IMR-90 (cell line): ENCODE results near the gene PITPNM1. TPM values are rescaled to one million over a fixed set of nuclear protein-coding genes. Genes with fewer than 3 reads are reported as not detected.

Experiments used
- ATAC-seq: fragments of 200-7000 bp; cut with Tn5 transposase; 2 replicates; pipeline ENCODE4 v1.9.1; 2020; ENCODE audit warnings: low read depth, mild to moderate bottlenecking, moderate library complexity
- BruUV-seq: library from RNA; stranded (reverse); fragments of 400-500 nt; replicated peaks from 2 replicates; lab custom pipeline; 2021; lab: Mats Ljungman, UMichigan
- CTCF ChIA-PET: fragments of 300-600 bp; formaldehyde crosslinking; extraction: SDS; loops from one replicate; lab custom pipeline; 2021; ENCODE audit warnings: antibody characterized with exemption; lab: Yijun Ruan, JAX
- POLR2A ChIA-PET: fragments of 300-600 bp; sonication (Branson Sonifier 250); formaldehyde crosslinking; loops from one replicate; lab custom pipeline; 2022; ENCODE audit warnings: antibody characterized with exemption; ENCODE audit not compliant: unreplicated experiment; lab: Charles Lee
- DNase-seq: peaks from one replicate; pipeline ENCODE4 v3.0.0; 2013
- H2AFZ ChIP-seq: replicated peaks from 2 replicates; pipeline ENCODE3; 2013; ENCODE audit warnings: low read length, mild to moderate bottlenecking; ENCODE audit not compliant: poor library complexity
- H2AK5ac ChIP-seq: 2 replicates; pipeline ENCODE4 v1.6.1; 2013; ENCODE audit warnings: low read depth, low read length, inconsistent platforms
- H2AK9ac ChIP-seq: replicated peaks from 2 replicates; pipeline ENCODE3; 2013; ENCODE audit warnings: mild to moderate bottlenecking, low read depth, low read length, moderate library complexity; ENCODE audit not compliant: poor library complexity
- H2BK120ac ChIP-seq: 2 replicates; pipeline ENCODE4 v1.6.1; 2013; ENCODE audit warnings: low read depth, low read length, inconsistent platforms
- H2BK15ac ChIP-seq: 3 replicates; pipeline ENCODE4 v1.6.1; 2013; ENCODE audit warnings: low read depth, low read length, inconsistent platforms
- H2BK20ac ChIP-seq: 2 replicates; pipeline ENCODE4 v1.6.1; 2013; ENCODE audit warnings: low read depth, mild to moderate bottlenecking, inconsistent platforms, low read length, moderate library complexity
- H2BK5ac ChIP-seq: 2 replicates; pipeline ENCODE4 v1.6.1; 2013; ENCODE audit warnings: mild to moderate bottlenecking, low read depth, low read length, inconsistent platforms; ENCODE audit not compliant: poor library complexity, severe bottlenecking
- H3K14ac ChIP-seq: replicated peaks from 2 replicates; pipeline ENCODE4 v1.6.1; 2013; ENCODE audit warnings: low read depth, low read length, inconsistent platforms
- H3K18ac ChIP-seq: 2 replicates; pipeline ENCODE4 v1.6.1; 2013; ENCODE audit warnings: low read depth, low read length, control low read depth
- H3K23ac ChIP-seq: 2 replicates; pipeline ENCODE4 v1.6.1; 2013; ENCODE audit warnings: low read depth, low read length, inconsistent platforms
- H3K27ac ChIP-seq: 2 replicates; pipeline ENCODE4 v1.5.1; 2013; ENCODE audit warnings: mild to moderate bottlenecking, control low read depth, low read length; ENCODE audit not compliant: insufficient read depth
- H3K27me3 ChIP-seq: 2 replicates; pipeline ENCODE4 v1.6.1; 2013; ENCODE audit warnings: low read length; ENCODE audit not compliant: control insufficient read depth, insufficient read depth
- H3K36me3 ChIP-seq: 2 replicates; pipeline ENCODE4 v1.6.1; 2013; ENCODE audit warnings: low read length, mixed read lengths; ENCODE audit not compliant: control insufficient read depth, insufficient read depth
- H3K4ac ChIP-seq: 2 replicates; pipeline ENCODE4 v1.6.1; 2013; ENCODE audit warnings: low read depth, low read length, inconsistent platforms
- H3K4me1 ChIP-seq: 2 replicates; pipeline ENCODE4 v1.6.1; 2013; ENCODE audit warnings: low read length, mixed read lengths; ENCODE audit not compliant: control insufficient read depth, insufficient read depth
- H3K4me2 ChIP-seq: 2 replicates; pipeline ENCODE4 v1.6.1; 2013; ENCODE audit warnings: low read depth, mild to moderate bottlenecking, control low read depth, low read length, moderate library complexity
- H3K4me3 ChIP-seq: 2 replicates; pipeline ENCODE4 v1.5.1; 2013; ENCODE audit warnings: low read depth, mild to moderate bottlenecking, control low read depth, low read length, moderate library complexity; ENCODE audit not compliant: insufficient read depth
- H3K56ac ChIP-seq: 2 replicates; pipeline ENCODE4 v1.6.1; 2013; ENCODE audit warnings: low read length, inconsistent platforms; ENCODE audit not compliant: insufficient read depth; ENCODE audit errors: extremely low read depth
- H3K79me1 ChIP-seq, 2 experiments: 2 replicates each; pipeline ENCODE4 v1.6.1; 2013; ENCODE audit warnings: low read length in 2 of 2, inconsistent platforms in 1 of 2, low read depth in 1 of 2
- H3K9ac ChIP-seq: 2 replicates; pipeline ENCODE4 v1.6.1; 2013; ENCODE audit warnings: low read depth, low read length, control low read depth
- H3K9me1 ChIP-seq: 2 replicates; pipeline ENCODE4 v1.6.1; 2013; ENCODE audit warnings: low read length, inconsistent platforms; ENCODE audit not compliant: insufficient read depth
- H3K9me3 ChIP-seq: 2 replicates; pipeline ENCODE4 v1.6.1; 2013; ENCODE audit warnings: low read length; ENCODE audit not compliant: control insufficient read depth, insufficient read depth
- H4K20me1 ChIP-seq: 2 replicates; pipeline ENCODE4 v1.6.1; 2013; ENCODE audit warnings: low read length, inconsistent platforms; ENCODE audit not compliant: insufficient read depth
- H4K5ac ChIP-seq: 2 replicates; pipeline ENCODE4 v1.6.1; 2013; ENCODE audit warnings: mild to moderate bottlenecking, low read depth, low read length, control low read depth
- H4K8ac ChIP-seq, 2 experiments: 2 replicates each; pipeline ENCODE4 v1.6.1; 2013; ENCODE audit warnings: low read depth in 2 of 2, low read length in 2 of 2, control low read depth in 1 of 2, inconsistent platforms in 1 of 2
- H4K91ac ChIP-seq: 2 replicates; pipeline ENCODE4 v1.6.1; 2013; ENCODE audit warnings: low read depth, low read length, inconsistent platforms; ENCODE audit not compliant: insufficient read depth
- BHLHE40 ChIP-seq: fragments of 150-350 bp; IDR thresholded peaks from 2 replicates; pipeline ENCODE4 v1.6.1; 2016; ENCODE audit warnings: mild to moderate bottlenecking, low read depth, low read length
- CHD1 ChIP-seq: IDR thresholded peaks from 2 replicates; pipeline ENCODE4 v1.6.1; 2012; ENCODE audit warnings: low read depth, low read length, improper control_type of control experiment
- CTCF ChIP-seq: conservative IDR thresholded peaks from 2 replicates; pipeline ENCODE4 v1.5.1; 2012; ENCODE audit warnings: mild to moderate bottlenecking, low read depth, low read length, improper control_type of control experiment
- FOS ChIP-seq: fragments of 150-350 bp; IDR thresholded peaks from 2 replicates; pipeline ENCODE4 v1.6.1; 2016; ENCODE audit warnings: low read depth, low read length
- MAFK ChIP-seq: IDR thresholded peaks from 2 replicates; pipeline ENCODE4 v1.6.1; 2012; ENCODE audit warnings: low read depth, low read length, improper control_type of control experiment
- MXI1 ChIP-seq: IDR thresholded peaks from 2 replicates; pipeline ENCODE4 v1.6.1; 2012; ENCODE audit warnings: low read depth, mild to moderate bottlenecking, low read length, moderate library complexity, borderline replicate concordance
- NFE2L2 ChIP-seq: fragments of 150-350 bp; IDR thresholded peaks from 2 replicates; pipeline ENCODE4 v1.6.1; 2016; ENCODE audit warnings: low read depth, mild to moderate bottlenecking, low read length
- RCOR1 ChIP-seq: IDR thresholded peaks from 2 replicates; pipeline ENCODE4 v1.6.1; 2012; ENCODE audit warnings: mild to moderate bottlenecking, low read length, improper control_type of control experiment; ENCODE audit not compliant: insufficient replicate concordance
- RFX5 ChIP-seq: IDR thresholded peaks from 2 replicates; pipeline ENCODE4 v1.8.0; 2012; ENCODE audit warnings: low read depth, mild to moderate bottlenecking, low read length, moderate library complexity
- SMC3 ChIP-seq: fragments of 150-350 bp; IDR thresholded peaks from 2 replicates; pipeline ENCODE4 v1.6.1; 2016; ENCODE audit warnings: low read depth, mild to moderate bottlenecking, antibody characterized with exemption, low read length, moderate library complexity
- USF2 ChIP-seq: fragments of 150-350 bp; IDR thresholded peaks from 2 replicates; pipeline ENCODE4 v1.6.1; 2017; ENCODE audit warnings: mild to moderate bottlenecking, antibody characterized with exemption, low read length, low read depth
- WGBS, 2 experiments: methylation state at CpG; one replicate each; pipeline versions ENCODE4 v1.1.5 to v1.1.7; 2013; ENCODE audit warnings: missing lambda C conversion rate in 2 of 2; ENCODE audit not compliant: insufficient read length in 1 of 2; ENCODE audit errors: extremely low coverage in 2 of 2; 5-methylcytosine and 5-hydroxymethylcytosine counted together
- dilution Hi-C: fragments of 300-500 bp; cut with HindIII; formaldehyde crosslinking; loops from one replicate; pipeline ENCODE4 v1.14.3; 2018; ENCODE audit warnings: low sequenced_read_pairs; ENCODE audit not compliant: unreplicated experiment
- in situ Hi-C: fragments of 300-500 bp; cut with MboI; formaldehyde crosslinking; loops from 3 replicates; pipeline ENCODE4 v1.14.3; 2019; ENCODE audit warnings: low sequenced_read_pairs, inconsistent platforms, mixed read lengths
- intact Hi-C: fragments of 100-400 bp; cut with micrococcal nuclease; formaldehyde crosslinking; loops from 2 replicates; pipeline ENCODE4 v1.10.0; 2022
- polyA plus RNA-seq, 3 experiments: library from polyadenylated mRNA; depleted of rRNA; stranded (reverse); fragments of >200 nt; gene quantifications; 2 replicates each; pipeline ENCODE4 v1.2.3, GENCODE V29; 2012; ENCODE audit warnings: low replicate concordance in 1 of 3
- total RNA-seq: library from RNA; depleted of rRNA; stranded (reverse); fragments of >200 nt; gene quantifications from 2 replicates; pipeline ENCODE4 v1.2.3, GENCODE V29; 2012

Gene PITPNM1
- total and polyA plus RNA-seq, 2 of the 4 experiments (the other 2 are of a cell fraction), result 5.0 to 15.4 TPM

- no peak for TF ChIP-seq USF2
Measured at GRCh38 chr11:67489885-67490726, 15.1 kb downstream of the PITPNM1 start (continued).

GRCh38 chr11:67489203-67489884 is 15.8 kb downstream of the PITPNM1 start:
- H3K14ac ChIP-seq, result no peak overlapping the region
- H3K4me2 ChIP-seq, result no peak overlapping the region
- peaks cover 16% of the 10 kb centered on the region for H3K9me1 ChIP-seq
- H4K8ac ChIP-seq, result no peak overlapping the region
- no peak overlapping the region for H3K18ac ChIP-seq
- H3K9me3 ChIP-seq, result no peaks in the 10 kb centered on the region
- H3K36me3 ChIP-seq, result peaks cover 46% of the 10 kb centered on the region
- H2AFZ ChIP-seq, result no peak overlapping the region
- peaks cover 11 to 23% of the 10 kb centered on the region in 2 experiments for H3K79me1 ChIP-seq
- DNase-seq (no peak), ATAC-seq (no peak)
- no peak overlapping the region for H3K9ac ChIP-seq
- no peak overlapping the region for H2BK15ac ChIP-seq
- intact Hi-C loops, result no loop called here
- H2AK5ac ChIP-seq, result no peak overlapping the region
- CTCF ChIA-PET, result no interaction called here
- H2BK120ac ChIP-seq, result no peak overlapping the region
- BruUV-seq, result no TSS peak
- POLR2A ChIA-PET, result no interaction called here
- H4K20me1 ChIP-seq, result no peaks in the 10 kb centered on the region; the same call in none of the 2 replicates
- H4K5ac ChIP-seq, result no peak overlapping the region
- no peak overlapping the region for H3K4me3 ChIP-seq
- no peak overlapping the region for H2AK9ac ChIP-seq
- in situ Hi-C loops, result no loop called here
- H3K4ac ChIP-seq, result no peak overlapping the region
- no peak overlapping the region for H3K27ac ChIP-seq
- no peak overlapping the region for H2BK5ac ChIP-seq
- 92% methylated on average over 6 of the region's 25 CpGs; no CpG with 5 or more reads in 1 of the 2 experiments for WGBS, 2 experiments
- dilution Hi-C loops, result no loop called here
- no peak overlapping the region for H4K91ac ChIP-seq
- H3K4me1 ChIP-seq, result no peaks in the 10 kb centered on the region
- H3K23ac ChIP-seq, result no peak overlapping the region
- H3K27me3 ChIP-seq, result no peaks in the 10 kb centered on the region
- no peak overlapping the region for H2BK20ac ChIP-seq
- H3K56ac ChIP-seq, result no peak overlapping the region
- TF ChIP-seq SMC3 (no peak), BHLHE40 (no peak), RFX5 (no peak), NFE2L2 (no peak), MXI1 (no peak), USF2 (no peak), MAFK (no peak), CTCF (no peak), FOS (no peak), CHD1 (no peak), RCOR1 (no peak)
